Sigmoid colon (tissue), 4 donors: Measurements from ENCODE around the gene SLC22A25.

Experiments used
- EP300 ChIP-seq, 4 donors: sonication (generic); formaldehyde crosslinking; IDR thresholded peaks; one replicate each; pipeline ENCODE4 v1.6.1; 2017; ENCODE audit warnings: antibody characterized with exemption in 4 of 4
- POLR2A ChIP-seq, 2 donors: fragments of 450-650 bp; IDR thresholded peaks; one replicate each; pipeline ENCODE4 v1.6.1; 2016; ENCODE audit warnings: antibody characterized with exemption in 2 of 2, mild to moderate bottlenecking in 2 of 2, moderate library complexity in 2 of 2
- POLR2AphosphoS5 ChIP-seq, 4 donors: sonication (generic); formaldehyde crosslinking; IDR thresholded peaks; one replicate each; pipeline ENCODE4 v1.6.1; 2017; ENCODE audit warnings: antibody characterized with exemption in 4 of 4
- TF ChIP-seq, protein P1 (sequence below), 4 experiments: fragments of 450-650 bp in 3 of 4; fragments of 200-600 bp in 1 of 4; IDR thresholded peaks; one replicate each; pipeline ENCODE4 v1.5.1; 2016 to 2019; ENCODE audit warnings: antibody characterized with exemption in 4 of 4, mild to moderate bottlenecking in 3 of 4, moderate library complexity in 2 of 4

DNA sequence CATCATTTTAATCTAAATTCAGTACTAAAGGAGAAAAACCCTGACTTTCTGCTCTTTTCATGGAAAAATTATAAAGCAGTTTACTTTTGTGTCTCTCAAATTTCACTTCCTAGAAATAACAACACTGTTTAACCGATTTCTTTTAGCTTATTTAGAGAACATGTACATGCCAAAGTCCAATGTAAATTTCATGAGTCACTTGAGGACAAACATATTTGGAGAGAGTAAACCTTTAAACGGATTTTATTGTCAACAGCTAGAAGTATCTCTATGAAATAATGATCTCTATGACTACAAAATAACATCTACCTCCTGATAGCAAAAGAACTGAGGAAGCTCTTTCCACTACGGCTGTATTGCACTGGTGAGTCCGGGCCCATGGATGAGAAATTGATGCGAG, 46.3 kb upstream of the SLC22A25 start:
- TF ChIP-seq, protein P1, sequence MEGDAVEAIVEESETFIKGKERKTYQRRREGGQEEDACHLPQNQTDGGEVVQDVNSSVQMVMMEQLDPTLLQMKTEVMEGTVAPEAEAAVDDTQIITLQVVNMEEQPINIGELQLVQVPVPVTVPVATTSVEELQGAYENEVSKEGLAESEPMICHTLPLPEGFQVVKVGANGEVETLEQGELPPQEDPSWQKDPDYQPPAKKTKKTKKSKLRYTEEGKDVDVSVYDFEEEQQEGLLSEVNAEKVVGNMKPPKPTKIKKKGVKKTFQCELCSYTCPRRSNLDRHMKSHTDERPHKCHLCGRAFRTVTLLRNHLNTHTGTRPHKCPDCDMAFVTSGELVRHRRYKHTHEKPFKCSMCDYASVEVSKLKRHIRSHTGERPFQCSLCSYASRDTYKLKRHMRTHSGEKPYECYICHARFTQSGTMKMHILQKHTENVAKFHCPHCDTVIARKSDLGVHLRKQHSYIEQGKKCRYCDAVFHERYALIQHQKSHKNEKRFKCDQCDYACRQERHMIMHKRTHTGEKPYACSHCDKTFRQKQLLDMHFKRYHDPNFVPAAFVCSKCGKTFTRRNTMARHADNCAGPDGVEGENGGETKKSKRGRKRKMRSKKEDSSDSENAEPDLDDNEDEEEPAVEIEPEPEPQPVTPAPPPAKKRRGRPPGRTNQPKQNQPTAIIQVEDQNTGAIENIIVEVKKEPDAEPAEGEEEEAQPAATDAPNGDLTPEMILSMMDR (IDR thresholded peaks at IDR 0.05), result no peak
- TF ChIP-seq POLR2A (IDR thresholded peaks at IDR 0.05) (no peak), EP300 (IDR thresholded peaks at IDR 0.05) (no peak), POLR2AphosphoS5 (IDR thresholded peaks at IDR 0.05) (no peak)
